ENCODE data around the gene GLDC.

Gene GLDC

DNA sequence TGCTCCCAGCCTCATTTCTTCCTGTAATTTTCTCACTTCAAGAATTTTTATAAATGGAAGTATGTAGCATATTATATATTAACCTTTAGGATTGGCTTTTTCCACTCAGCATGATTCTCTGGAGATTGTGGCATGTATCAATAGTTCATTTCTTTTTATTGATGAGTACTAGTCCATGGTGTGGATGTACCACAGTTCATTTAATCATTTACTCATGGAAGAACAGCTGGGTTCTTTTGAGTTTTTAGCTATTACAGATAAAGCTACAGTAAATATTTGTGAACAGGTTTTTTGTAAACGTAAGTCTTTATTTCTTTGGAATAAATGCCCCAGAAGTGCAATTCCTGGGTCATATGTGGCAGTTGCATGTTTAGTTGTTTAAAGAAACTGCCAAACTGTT is 156.4 kb downstream of the GLDC start:
- H2AFZ ChIP-seq (ENCODE audit: low read length) = no peak overlapping the region
- no peak overlapping the region for H3K9ac ChIP-seq (ENCODE audit: low read length)
- no peaks in the 10 kb centered on the region for H4K20me1 ChIP-seq (ENCODE audit: insufficient read depth, low read length)
- H3K4me1 ChIP-seq (ENCODE audit: low read length) = no peaks in the 10 kb centered on the region
- TF ChIP-seq EZH2 (optimal IDR thresholded peaks at IDR 0.05; ENCODE audit: low read depth, low read length) (no peak), EZH2phosphoT487 (IDR thresholded peaks at IDR 0.05; ENCODE audit: low read length) (no peak)
- TF ChIP-seq, protein P1, sequence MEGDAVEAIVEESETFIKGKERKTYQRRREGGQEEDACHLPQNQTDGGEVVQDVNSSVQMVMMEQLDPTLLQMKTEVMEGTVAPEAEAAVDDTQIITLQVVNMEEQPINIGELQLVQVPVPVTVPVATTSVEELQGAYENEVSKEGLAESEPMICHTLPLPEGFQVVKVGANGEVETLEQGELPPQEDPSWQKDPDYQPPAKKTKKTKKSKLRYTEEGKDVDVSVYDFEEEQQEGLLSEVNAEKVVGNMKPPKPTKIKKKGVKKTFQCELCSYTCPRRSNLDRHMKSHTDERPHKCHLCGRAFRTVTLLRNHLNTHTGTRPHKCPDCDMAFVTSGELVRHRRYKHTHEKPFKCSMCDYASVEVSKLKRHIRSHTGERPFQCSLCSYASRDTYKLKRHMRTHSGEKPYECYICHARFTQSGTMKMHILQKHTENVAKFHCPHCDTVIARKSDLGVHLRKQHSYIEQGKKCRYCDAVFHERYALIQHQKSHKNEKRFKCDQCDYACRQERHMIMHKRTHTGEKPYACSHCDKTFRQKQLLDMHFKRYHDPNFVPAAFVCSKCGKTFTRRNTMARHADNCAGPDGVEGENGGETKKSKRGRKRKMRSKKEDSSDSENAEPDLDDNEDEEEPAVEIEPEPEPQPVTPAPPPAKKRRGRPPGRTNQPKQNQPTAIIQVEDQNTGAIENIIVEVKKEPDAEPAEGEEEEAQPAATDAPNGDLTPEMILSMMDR (IDR thresholded peaks at IDR 0.05; ENCODE audit: low read length) = no peak
- no peaks in the 10 kb centered on the region for H3K9me3 ChIP-seq (replicated peaks; ENCODE audit: insufficient read depth, low read length)
- no peak overlapping the region for H3K27ac ChIP-seq (ENCODE audit: low read length)
- no peaks in the 10 kb centered on the region for H3K9me2 ChIP-seq (replicated peaks; ENCODE audit: insufficient read depth, low read length)
- DNase-seq = no peak
- peaks cover 7% of the 10 kb centered on the region; the same call in 1 of the 2 replicates for H3K36me3 ChIP-seq (replicated peaks; ENCODE audit: insufficient read depth, low read length)
- H3K79me2 ChIP-seq (ENCODE audit: low read length) = peaks cover 46% of the 10 kb centered on the region
- no peaks in the 10 kb centered on the region for H3F3A ChIP-seq (ENCODE audit: insufficient read depth, low read length)
- no peaks in the 10 kb centered on the region for H3K27me3 ChIP-seq (replicated peaks; ENCODE audit: insufficient read depth, low read length)
- H3K4me2 ChIP-seq (ENCODE audit: low read depth, low read length) = no peak overlapping the region
- no peak overlapping the region for H3K4me3 ChIP-seq (ENCODE audit: low read length)

GRCh38 chr9:6488395-6488794 is 157.1 kb downstream of the GLDC start:
- H3K36me3 ChIP-seq (replicated peaks; ENCODE audit: insufficient read depth, low read length) = peaks cover under 1% of the 10 kb centered on the region; the same call in 1 of the 2 replicates
- H4K20me1 ChIP-seq (ENCODE audit: insufficient read depth, low read length) = no peaks in the 10 kb centered on the region
- H3K4me3 ChIP-seq (ENCODE audit: low read length) = no peak overlapping the region

DNA sequence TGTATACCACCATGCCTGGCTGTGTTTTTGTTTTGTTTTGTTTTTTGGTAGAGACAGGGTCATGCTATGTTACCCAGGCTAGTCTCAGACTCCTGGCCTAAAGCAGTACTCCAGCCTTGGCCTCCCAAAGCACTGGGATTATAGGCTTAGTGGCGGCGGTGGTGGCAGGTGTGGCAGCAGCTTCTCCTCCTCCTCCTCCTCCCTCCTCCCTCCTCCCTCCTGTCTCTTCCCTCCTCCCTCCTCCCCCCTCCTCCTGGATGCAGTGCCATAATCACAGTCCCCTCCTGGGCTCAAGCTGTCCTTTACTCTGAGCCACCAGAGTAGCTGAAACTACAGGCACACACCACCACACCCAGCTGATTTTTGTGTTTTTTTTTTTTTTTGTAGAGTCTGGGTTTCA is 161.3 kb downstream of the GLDC start:
- H3K4me2 ChIP-seq (ENCODE audit: low read depth, low read length) = no peak overlapping the region
- no peak overlapping the region for H3K9ac ChIP-seq (ENCODE audit: low read length)
- H3K4me1 ChIP-seq (ENCODE audit: low read length) = no peaks in the 10 kb centered on the region
- no peaks in the 10 kb centered on the region for H4K20me1 ChIP-seq (ENCODE audit: insufficient read depth, low read length)
- no peaks in the 10 kb centered on the region for H3K9me2 ChIP-seq (replicated peaks; ENCODE audit: insufficient read depth, low read length)
- no peaks in the 10 kb centered on the region for H3F3A ChIP-seq (ENCODE audit: insufficient read depth, low read length)
- H3K27me3 ChIP-seq (replicated peaks; ENCODE audit: insufficient read depth, low read length) = no peaks in the 10 kb centered on the region
- no peak overlapping the region for H2AFZ ChIP-seq (ENCODE audit: low read length)
- H3K79me2 ChIP-seq (ENCODE audit: low read length) = peaks cover 37% of the 10 kb centered on the region
- no peak overlapping the region for H3K27ac ChIP-seq (ENCODE audit: low read length)
- TF ChIP-seq, protein P1 (IDR thresholded peaks at IDR 0.05; ENCODE audit: low read length) = no peak
- TF ChIP-seq EZH2 (optimal IDR thresholded peaks at IDR 0.05; ENCODE audit: low read depth, low read length) = no peak
- no peak for TF ChIP-seq EZH2phosphoT487 (IDR thresholded peaks at IDR 0.05; ENCODE audit: low read length)
- no peaks in the 10 kb centered on the region; the same call in 1 of the 2 replicates for H3K36me3 ChIP-seq (replicated peaks; ENCODE audit: insufficient read depth, low read length)
- no peak for DNase-seq
- H3K4me3 ChIP-seq (ENCODE audit: low read length) = no peak overlapping the region
- H3K9me3 ChIP-seq (replicated peaks; ENCODE audit: insufficient read depth, low read length) = no peaks in the 10 kb centered on the region

More at GRCh38 chr9:6488395-6488794, 157.1 kb downstream of the GLDC start:
- H3K27me3 ChIP-seq (replicated peaks; ENCODE audit: insufficient read depth, low read length) = no peaks in the 10 kb centered on the region
- no peak overlapping the region for H3K4me2 ChIP-seq (ENCODE audit: low read depth, low read length)
- DNase-seq = no peak
- TF ChIP-seq EZH2 (optimal IDR thresholded peaks at IDR 0.05; ENCODE audit: low read depth, low read length) (no peak), EZH2phosphoT487 (IDR thresholded peaks at IDR 0.05; ENCODE audit: low read length) (no peak)
- TF ChIP-seq, protein P1 (IDR thresholded peaks at IDR 0.05; ENCODE audit: low read length) = no peak
- H2AFZ ChIP-seq (ENCODE audit: low read length) = no peak overlapping the region
- no peaks in the 10 kb centered on the region for H3K9me3 ChIP-seq (replicated peaks; ENCODE audit: insufficient read depth, low read length)
- H3K9ac ChIP-seq (ENCODE audit: low read length) = no peak overlapping the region
- no peaks in the 10 kb centered on the region for H3F3A ChIP-seq (ENCODE audit: insufficient read depth, low read length)
- H3K4me1 ChIP-seq (ENCODE audit: low read length) = no peaks in the 10 kb centered on the region
- H3K9me2 ChIP-seq (replicated peaks; ENCODE audit: insufficient read depth, low read length) = no peaks in the 10 kb centered on the region
- H3K79me2 ChIP-seq (ENCODE audit: low read length) = peaks cover 48% of the 10 kb centered on the region
- no peak overlapping the region for H3K27ac ChIP-seq (ENCODE audit: low read length)

All from MM.1S (cell line).